Measurements from ENCODE around the gene TNS4.

TNS4 gene

DNA sequence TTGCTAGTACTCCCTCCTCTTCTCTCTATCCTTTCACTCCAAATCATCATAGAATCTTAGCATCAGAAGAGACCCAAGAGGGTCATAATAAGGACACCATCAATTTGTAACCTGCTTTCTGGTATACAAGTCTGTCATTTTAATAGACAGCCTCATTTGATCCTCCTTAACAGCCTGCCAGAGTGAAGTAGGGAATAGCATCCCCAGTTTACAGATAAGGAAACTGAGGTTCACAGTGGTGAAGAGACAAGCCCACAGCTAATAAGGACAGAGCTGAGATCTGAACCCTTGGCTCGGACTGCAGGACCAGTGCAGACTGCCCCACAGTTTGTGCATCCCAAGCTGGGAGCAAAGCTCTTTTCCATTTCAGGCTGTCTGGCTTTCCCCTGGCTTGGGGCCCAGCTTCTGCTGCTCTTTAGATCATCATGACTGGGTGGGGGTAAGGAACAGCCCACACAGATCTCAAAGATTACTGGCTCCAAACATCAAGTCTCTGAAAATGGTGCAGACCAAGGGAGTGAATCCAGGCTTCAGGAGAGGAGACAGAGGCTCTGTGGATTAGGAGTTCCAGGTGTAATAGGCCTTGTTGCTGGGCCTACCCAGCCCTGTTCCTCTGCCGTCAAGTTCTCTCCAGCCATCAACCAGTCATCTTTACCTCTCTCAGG is 68.4 kb downstream of the TNS4 start:
- DNase-seq, result no peak

DNA sequence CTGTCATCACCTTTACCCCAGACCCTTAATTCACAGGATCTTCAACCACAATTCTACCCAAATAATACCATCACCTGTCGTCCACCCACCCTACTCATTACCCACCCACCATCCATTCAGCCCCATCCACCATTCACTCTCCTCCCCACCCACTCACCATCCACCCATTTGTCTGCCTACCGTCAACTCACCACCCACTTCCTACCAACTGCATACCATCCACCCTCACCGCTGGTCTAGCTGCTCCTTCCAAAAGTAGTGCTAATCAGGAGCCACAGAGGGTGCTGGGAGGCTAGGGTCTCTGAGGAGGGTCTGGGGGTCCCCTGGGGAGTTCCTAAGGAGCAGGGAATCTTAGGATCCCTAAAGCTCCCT is 70.2 kb downstream of the TNS4 start:
- no peak for DNase-seq

GRCh38 chr17:40430272-40431230 is 70.9 kb downstream of the TNS4 start:
- DNase-seq, result no peak

DNA sequence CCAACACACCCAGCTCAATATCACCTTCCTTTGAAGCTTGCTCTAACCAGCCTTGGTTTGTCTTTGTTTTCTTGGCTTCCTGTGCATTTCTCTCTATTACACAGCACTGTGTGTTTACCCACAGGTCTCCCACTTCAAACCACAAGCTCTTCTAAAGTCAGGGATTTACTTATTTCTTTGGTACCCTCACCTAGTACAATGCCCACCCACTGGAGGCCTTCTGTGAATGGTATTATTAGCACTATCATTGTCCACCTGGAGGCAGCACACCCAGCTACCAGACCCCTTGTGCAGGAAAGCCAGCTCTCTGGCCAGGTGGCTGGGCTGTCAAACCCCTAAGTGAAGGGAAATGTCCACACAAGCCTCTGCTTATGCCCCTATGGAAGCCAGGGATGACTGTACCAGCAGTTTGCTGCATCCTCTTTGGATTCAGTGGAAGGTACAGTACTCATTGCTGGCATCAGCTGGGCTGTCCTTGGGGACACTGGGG is 74.4 kb downstream of the TNS4 start:
- DNase-seq, result no peak

Measured in activated naive CD4-positive, alpha-beta T cell treated with Interleukin-2 at 50 U/mL for 16 hours (primary cell).